Suprapubic skin (tissue), 4 donors: Measurements from ENCODE around the gene PTPRD.

Experiments
- CTCF ChIP-seq, 2 donors: fragments of 200-600 bp in 1 of 2; fragments of 450-650 bp in 1 of 2; sonication (generic) in 1 of 2; IDR thresholded peaks; one replicate each; pipeline ENCODE4 v1.5.1; 2016 to 2019; ENCODE audit warnings: antibody characterized with exemption in 2 of 2, mild to moderate bottlenecking in 1 of 2, moderate library complexity in 1 of 2
- EP300 ChIP-seq: sonication (generic); formaldehyde crosslinking; IDR thresholded peaks from one replicate; pipeline ENCODE4 v1.6.1; 2017; ENCODE audit warnings: antibody characterized with exemption
- POLR2A ChIP-seq, 2 donors: fragments of 450-650 bp; IDR thresholded peaks; one replicate each; pipeline ENCODE4 v1.6.1; 2017; ENCODE audit warnings: antibody characterized with exemption in 2 of 2, mild to moderate bottlenecking in 2 of 2, moderate library complexity in 2 of 2
- POLR2AphosphoS5 ChIP-seq, 3 donors: sonication (generic); formaldehyde crosslinking; IDR thresholded peaks; one replicate each; pipeline ENCODE4 v1.6.1; 2017; ENCODE audit warnings: antibody characterized with exemption in 3 of 3

GRCh38 chr9:8270235-8270634, 2342.6 kb downstream of the PTPRD start:
- no peak for TF ChIP-seq POLR2A (IDR thresholded peaks at IDR 0.05)
- no peak for TF ChIP-seq CTCF (IDR thresholded peaks at IDR 0.05)
- TF ChIP-seq EP300: no peak
- no peak for TF ChIP-seq POLR2AphosphoS5 (IDR thresholded peaks at IDR 0.05)
